ENCODE measurements around the gene HOXA4. TPM values are rescaled to one million over a fixed set of nuclear protein-coding genes. Genes with fewer than 3 reads are reported as not detected.
A peak's percentile ranks its signal among the peaks of the same experiment; 100 is the strongest.

The HOXA4 gene
- total RNA-seq, 1 experiment from 2014 or later, result not detected

DNA sequence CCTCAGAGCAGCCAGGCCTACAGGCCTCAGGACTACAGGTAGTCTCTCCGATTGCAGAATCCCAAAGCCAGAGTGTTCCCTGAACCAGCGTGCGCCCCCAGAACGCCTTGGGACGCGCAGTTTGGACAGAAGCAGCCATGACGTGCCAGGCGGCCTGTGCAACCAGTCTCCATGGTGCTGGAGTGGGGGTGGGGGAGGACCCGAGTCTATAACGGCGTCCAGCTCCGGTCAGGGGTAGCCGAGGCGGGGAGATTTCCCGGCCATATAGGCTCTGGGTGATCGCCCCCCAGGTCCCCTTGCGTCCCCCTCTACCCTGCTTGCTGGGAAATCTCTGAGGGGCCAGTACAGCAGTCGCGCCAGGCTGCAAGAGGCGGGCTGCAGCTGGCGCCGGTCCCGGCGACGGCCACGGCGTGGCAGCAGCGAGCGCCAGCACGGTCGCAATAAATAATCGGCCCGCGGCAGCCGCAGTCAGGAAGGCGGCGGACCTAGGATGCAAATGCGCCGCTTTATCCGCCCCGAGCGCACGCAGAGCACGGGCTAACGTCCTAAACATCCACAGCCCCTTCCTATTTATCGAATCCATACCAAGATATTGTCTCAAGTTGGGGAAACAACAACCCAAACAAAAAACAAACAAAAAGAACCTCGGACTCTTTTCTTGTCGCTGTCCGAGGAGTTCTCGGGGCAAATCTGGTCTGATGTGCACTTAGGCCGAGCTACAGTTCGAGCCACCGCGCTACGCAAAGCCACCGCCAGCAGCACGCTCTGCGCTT is 20.2 kb upstream of the HOXA4 start:
- peaks cover 37% of the 10 kb centered on the region for H3K79me2 ChIP-seq (ENCODE audit: low read length)
- no peaks in the 10 kb centered on the region for H3K27me3 ChIP-seq (ENCODE audit: low read length)
- peak overlapping the region; percentile 84 for H3K9ac ChIP-seq (ENCODE audit: low read length)
- H2AFZ ChIP-seq (ENCODE audit: low read length), result peak overlapping the region; percentile 96
- peak; percentile 94 for DNase-seq
- H3K4me2 ChIP-seq (ENCODE audit: low read depth, low read length, poor library complexity, severe bottlenecking), result peak overlapping the region; percentile 88
- H4K20me1 ChIP-seq (ENCODE audit: insufficient read depth, low read depth, low read length), result no peaks in the 10 kb centered on the region
- H3K27ac ChIP-seq (ENCODE audit: low read length), result peak overlapping the region; percentile 52
- no peaks in the 10 kb centered on the region for H3K9me3 ChIP-seq (ENCODE audit: low read length)
- no peaks in the 10 kb centered on the region for H3K9me2 ChIP-seq (replicated peaks; ENCODE audit: insufficient read depth, low read length)
- H3K4me3 ChIP-seq (ENCODE audit: low read length), result peak overlapping the region; percentile 84
- H3K36me3 ChIP-seq (ENCODE audit: insufficient read depth, low read length), result peaks cover 6% of the 10 kb centered on the region; the same call in 1 of the 2 replicates
- peaks cover 47% of the 10 kb centered on the region for H3K4me1 ChIP-seq (ENCODE audit: low read length)

- H3K4me3 ChIP-seq (ENCODE audit: low read length), result peak overlapping the region; percentile 84
- H3K79me2 ChIP-seq (ENCODE audit: low read length), result peaks cover 37% of the 10 kb centered on the region
- H2AFZ ChIP-seq (ENCODE audit: low read length), result peak overlapping the region; percentile 91
These were observed 19.4 kb upstream of the HOXA4 start for GRCh38 chr7:27149842-27150567.

GRCh38 chr7:27148756-27149641 is 18.4 kb upstream of the HOXA4 start:
- Histone ChIP-seq H4K20me1 (ENCODE audit: insufficient read depth, low read depth, low read length) (no peaks in the 10 kb centered on the region), H3K27ac (ENCODE audit: low read length) (no peak overlapping the region), H3K9me3 (ENCODE audit: low read length) (no peaks in the 10 kb centered on the region), H3K4me2 (ENCODE audit: low read depth, low read length, poor library complexity, severe bottlenecking) (peak overlapping the region; percentile 88), H3K9ac (ENCODE audit: low read length) (peak overlapping the region; percentile 84), H3K79me2 (ENCODE audit: low read length) (peaks cover 37% of the 10 kb centered on the region), H3K4me3 (ENCODE audit: low read length) (peak overlapping the region; percentile 84), H3K9me2 (replicated peaks; ENCODE audit: insufficient read depth, low read length) (no peaks in the 10 kb centered on the region), H2AFZ (ENCODE audit: low read length) (no peak overlapping the region), H3K36me3 (ENCODE audit: insufficient read depth, low read length) (peaks cover 9% of the 10 kb centered on the region; the same call in 1 of the 2 replicates), H3K27me3 (ENCODE audit: low read length) (no peaks in the 10 kb centered on the region), H3K4me1 (ENCODE audit: low read length) (peaks cover 31% of the 10 kb centered on the region)
- no peak for DNase-seq

More at GRCh38 chr7:27149842-27150567, 19.4 kb upstream of the HOXA4 start:
- Histone ChIP-seq H3K36me3 (ENCODE audit: insufficient read depth, low read length) (peaks cover 7% of the 10 kb centered on the region; the same call in 1 of the 2 replicates), H3K9me2 (replicated peaks; ENCODE audit: insufficient read depth, low read length) (no peaks in the 10 kb centered on the region), H3K27ac (ENCODE audit: low read length) (0 out of 2 replicates have a peak overlapping the region, but pooled peaks have one; percentile 16), H3K27me3 (ENCODE audit: low read length) (no peaks in the 10 kb centered on the region), H4K20me1 (ENCODE audit: insufficient read depth, low read depth, low read length) (no peaks in the 10 kb centered on the region), H3K9ac (ENCODE audit: low read length) (peak overlapping the region; percentile 84), H3K9me3 (ENCODE audit: low read length) (no peaks in the 10 kb centered on the region), H3K4me1 (ENCODE audit: low read length) (peaks cover 39% of the 10 kb centered on the region), H3K4me2 (ENCODE audit: low read depth, low read length, poor library complexity, severe bottlenecking) (peak overlapping the region; percentile 88)
- DNase-seq, result peak; percentile 69

GRCh38 chr7:27148031-27148755 is 17.6 kb upstream of the HOXA4 start:
- no peak for DNase-seq
- H3K27ac ChIP-seq (ENCODE audit: low read length), result no peak overlapping the region
- H3K9me3 ChIP-seq (ENCODE audit: low read length), result no peaks in the 10 kb centered on the region
- H3K4me2 ChIP-seq (ENCODE audit: low read depth, low read length, poor library complexity, severe bottlenecking), result peak overlapping the region; percentile 88
- H2AFZ ChIP-seq (ENCODE audit: low read length), result no peak overlapping the region
- peaks cover 37% of the 10 kb centered on the region for H3K79me2 ChIP-seq (ENCODE audit: low read length)
- peaks cover 31% of the 10 kb centered on the region for H3K4me1 ChIP-seq (ENCODE audit: low read length)
- H3K4me3 ChIP-seq (ENCODE audit: low read length), result peak overlapping the region; percentile 84; the same call in 1 of the 2 replicates
- H3K9ac ChIP-seq (ENCODE audit: low read length), result peak overlapping the region; percentile 84
- no peaks in the 10 kb centered on the region for H3K27me3 ChIP-seq (ENCODE audit: low read length)
- no peaks in the 10 kb centered on the region for H3K9me2 ChIP-seq (replicated peaks; ENCODE audit: insufficient read depth, low read length)
- no peaks in the 10 kb centered on the region for H4K20me1 ChIP-seq (ENCODE audit: insufficient read depth, low read depth, low read length)
- peaks cover 11% of the 10 kb centered on the region; the same call in 1 of the 2 replicates for H3K36me3 ChIP-seq (ENCODE audit: insufficient read depth, low read length)

DNA sequence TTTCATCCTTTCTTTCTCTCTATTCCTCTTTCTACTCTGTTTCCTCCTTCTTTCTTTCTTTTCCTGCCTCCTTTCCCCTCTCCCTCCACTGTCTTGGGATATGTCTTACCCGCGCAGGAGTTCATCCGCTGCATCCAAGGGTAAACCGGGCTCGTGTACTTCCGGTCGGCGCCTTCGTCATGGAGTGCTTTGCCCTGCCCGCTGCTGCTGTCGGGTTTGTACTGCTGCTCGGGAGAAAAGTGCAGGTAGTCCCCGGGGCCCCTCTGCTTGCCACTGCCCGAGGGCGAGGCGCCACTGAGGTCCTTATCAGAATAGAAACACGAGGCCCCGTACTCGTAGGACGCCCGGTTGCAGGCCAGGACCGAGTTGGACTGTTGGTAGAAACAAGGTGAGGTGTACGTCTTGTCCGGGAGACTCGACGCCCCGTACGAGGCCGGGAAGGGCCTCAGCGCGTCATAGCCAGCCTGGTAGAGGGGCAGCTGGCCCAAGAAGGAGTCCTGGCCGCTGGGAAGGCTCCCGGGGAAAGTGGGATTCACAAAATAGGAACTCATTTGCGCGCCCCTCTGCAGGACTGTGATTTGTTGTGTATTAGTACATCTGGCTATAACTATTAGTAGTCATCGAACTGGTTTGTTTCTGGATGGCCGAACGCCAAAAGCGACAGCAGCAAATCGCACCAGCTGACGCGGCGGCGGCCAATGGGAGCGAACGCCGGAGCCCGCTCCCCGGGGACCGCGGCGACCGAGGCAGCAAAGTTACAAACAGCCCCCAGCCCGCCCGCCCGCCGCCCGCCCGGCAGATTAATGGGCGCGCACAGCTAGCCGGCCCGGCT is 16.9 kb upstream of the HOXA4 start, which contains the start of gene HOXA6:
Gene HOXA6 (minus strand): TSS at position 576 of the 832 bp plus-strand sequence. CDS start 25 bp downstream, at position 551.
- H3K36me3 ChIP-seq (ENCODE audit: insufficient read depth, low read length), result peaks cover 11% of the 10 kb centered on the region; the same call in 1 of the 2 replicates
- no peak for DNase-seq
- peak within 1 kb of the TSS; percentile 88 for H3K4me2 ChIP-seq (ENCODE audit: low read depth, low read length, poor library complexity, severe bottlenecking)
- peaks cover 37% of the 10 kb centered on the region for H3K79me2 ChIP-seq (ENCODE audit: low read length)
- no peaks in the 10 kb centered on the region for H3K9me3 ChIP-seq (ENCODE audit: low read length)
- no peaks in the 10 kb centered on the region for H3K9me2 ChIP-seq (replicated peaks; ENCODE audit: insufficient read depth, low read length)
- H2AFZ ChIP-seq (ENCODE audit: low read length), result no peak within 1 kb of the TSS
- H3K27me3 ChIP-seq (ENCODE audit: low read length), result no peaks in the 10 kb centered on the region
- H3K9ac ChIP-seq (ENCODE audit: low read length), result peak within 1 kb of the TSS; percentile 84
- H4K20me1 ChIP-seq (ENCODE audit: insufficient read depth, low read depth, low read length), result no peaks in the 10 kb centered on the region
- H3K4me1 ChIP-seq (ENCODE audit: low read length), result peaks cover 31% of the 10 kb centered on the region
- peak within 1 kb of the TSS; percentile 84; the same call in 1 of the 2 replicates for H3K4me3 ChIP-seq (ENCODE audit: low read length)
- H3K27ac ChIP-seq (ENCODE audit: low read length), result no peak within 1 kb of the TSS

GRCh38 chr7:27146491-27147198 is 16.1 kb upstream of the HOXA4 start:
- DNase-seq, result no peak
- Histone ChIP-seq H3K79me2 (ENCODE audit: low read length) (peaks cover 37% of the 10 kb centered on the region), H3K36me3 (ENCODE audit: insufficient read depth, low read length) (peaks cover 11% of the 10 kb centered on the region; the same call in 1 of the 2 replicates), H3K9me3 (ENCODE audit: low read length) (no peaks in the 10 kb centered on the region), H3K9me2 (replicated peaks; ENCODE audit: insufficient read depth, low read length) (no peaks in the 10 kb centered on the region), H3K4me2 (ENCODE audit: low read depth, low read length, poor library complexity, severe bottlenecking) (no peak overlapping the region), H3K4me1 (ENCODE audit: low read length) (peaks cover 24% of the 10 kb centered on the region), H4K20me1 (ENCODE audit: insufficient read depth, low read depth, low read length) (no peaks in the 10 kb centered on the region), H2AFZ (ENCODE audit: low read length) (no peak overlapping the region), H3K4me3 (ENCODE audit: low read length) (no peak overlapping the region), H3K27me3 (ENCODE audit: low read length) (no peaks in the 10 kb centered on the region), H3K27ac (ENCODE audit: low read length) (no peak overlapping the region), H3K9ac (ENCODE audit: low read length) (no peak overlapping the region)

Measured in Karpas-422 (cell line).